Naive B cell (primary cell): ENCODE data around the gene SIAE. TPM values are rescaled to one million over a fixed set of nuclear protein-coding genes. Genes with fewer than 3 reads are reported as not detected.

Experiments used
- polyA plus RNA-seq, 6 donors: library from polyadenylated mRNA; unstranded; fragments of 300-500 nt; fragmentation: Illumina TruSeq; gene quantifications; one replicate each; pipeline ENCODE4 v1.2.3, GENCODE V29; 2021; ENCODE audit warnings: low read depth in 6 of 6

The SIAE gene
- polyA plus RNA-seq, 6 donors from 2014 or later = 2.4 to 3.9 (median 3.2) TPM

Other genes starting within 250 kb of the SIAE start
- gene OR8B4, start 248.9 kb downstream of the SIAE start, polyA plus RNA-seq = not detected
- not detected for gene OR8B8, start 228.0 kb downstream of the SIAE start, polyA plus RNA-seq
- not detected for gene OR8B12, start 130.1 kb downstream of the SIAE start, polyA plus RNA-seq
- gene OR8A1, start 103.7 kb downstream of the SIAE start, polyA plus RNA-seq = not detected
- not detected for gene PANX3, start 62.3 kb downstream of the SIAE start, polyA plus RNA-seq
- 10 to 100 TPM; 18.4 to 37.3 (median 26.6) TPM for gene TBRG1, start 50.9 kb downstream of the SIAE start, polyA plus RNA-seq
- gene SPA17, start 165 bp upstream of the SIAE start, polyA plus RNA-seq = 1 to 10 TPM in 5 of 6 donors, under 1 TPM in 1; 0.70 to 3.1 (median 1.7) TPM
- gene NRGN, start 66.2 kb upstream of the SIAE start, polyA plus RNA-seq = 1 to 10 TPM; 1.3 to 8.3 (median 6.0) TPM
- gene VSIG2, start 78.5 kb upstream of the SIAE start, polyA plus RNA-seq = under 1 TPM in 1 of 6 donors, not detected in 5; 0.29 TPM
- 10 to 100 TPM; 13.6 to 25.3 (median 19.1) TPM for gene ESAM, start 88.6 kb upstream of the SIAE start, polyA plus RNA-seq
- gene MSANTD2, start 126.7 kb upstream of the SIAE start, polyA plus RNA-seq = 1 to 10 TPM in 5 of 6 donors, not detected in 1; 2.5 to 8.1 (median 3.4) TPM
- 1 to 10 TPM in 1 of 6 donors, under 1 TPM in 3, not detected in 2; 0.21 to 2.0 (median 0.69) TPM for gene ROBO3, start 191.7 kb upstream of the SIAE start, polyA plus RNA-seq
- gene ROBO4, start 224.1 kb upstream of the SIAE start, polyA plus RNA-seq = not detected
- not detected for gene HEPN1, start 245.5 kb upstream of the SIAE start, polyA plus RNA-seq